Endothelial cell of umbilical vein (primary cell): ENCODE data around the gene SPAG16. TPM values are rescaled to one million over a fixed set of nuclear protein-coding genes. Genes with fewer than 3 reads are reported as not detected.

Source experiments
- BruUV-seq: library from RNA; stranded (reverse); fragments of 400-500 nt; replicated peaks from 2 replicates; lab custom pipeline; 2021; lab: Mats Ljungman, UMichigan
- CTCF ChIA-PET: fragments of 300-600, 350-600 bp; sonication (Branson Sonifier 250); formaldehyde crosslinking; loops from one replicate; lab custom pipeline; 2021; ENCODE audit warnings: antibody characterized with exemption, inconsistent platforms; lab: Charles Lee
- POLR2A ChIA-PET: fragments of 300-600, 350-600 bp; sonication (Branson Sonifier 250); formaldehyde crosslinking; loops from one replicate; lab custom pipeline; 2021; ENCODE audit warnings: antibody characterized with exemption, inconsistent platforms; lab: Charles Lee
- DNase-seq: peaks from one replicate; pipeline ENCODE4 v3.0.0-alpha.2; 2011; ENCODE audit warnings: low read depth, low spot score
- FAIRE-seq: peaks from 2 replicates; lab custom pipeline; 2011; peaks lifted over from hg19 to GRCh38; lab: Jason Lieb, UNC
- H2AFZ ChIP-seq: 2 replicates; pipeline ENCODE4 v1.6.0; 2012; ENCODE audit warnings: low read depth, low read length, control low read depth, inconsistent platforms
- H3K27ac ChIP-seq: 2 replicates; pipeline ENCODE4 v1.5.1; 2011; ENCODE audit warnings: low read depth, mild to moderate bottlenecking, control low read depth, low read length, moderate library complexity; ENCODE audit not compliant: insufficient read depth
- H3K27me3 ChIP-seq, 2 experiments: 2 replicates each; pipeline versions ENCODE4 v1.6.0 to v1.6.1; 2011; ENCODE audit warnings: low read length in 2 of 2, mixed read lengths in 1 of 2; ENCODE audit not compliant: control insufficient read depth in 2 of 2, insufficient read depth in 2 of 2
- H3K36me3 ChIP-seq, 2 experiments: 2 replicates in 1 of 2; 3 replicates in 1 of 2; pipeline ENCODE4 v1.5.1; 2011; ENCODE audit warnings: low read length in 2 of 2, mild to moderate bottlenecking in 1 of 2, moderate library complexity in 1 of 2; ENCODE audit not compliant: control insufficient read depth in 2 of 2, insufficient read depth in 2 of 2; ENCODE audit errors: extremely low read depth in 1 of 2
- H3K4me1 ChIP-seq: 3 replicates; pipeline ENCODE4 v1.5.1; 2011; ENCODE audit warnings: mild to moderate bottlenecking, low read length; ENCODE audit not compliant: control insufficient read depth, insufficient read depth; ENCODE audit errors: extremely low read depth
- H3K4me2 ChIP-seq: 2 replicates; pipeline ENCODE4 v1.6.1; 2011; ENCODE audit warnings: low read length, control low read depth, mixed read lengths; ENCODE audit not compliant: insufficient read depth
- H3K4me3 ChIP-seq, 3 experiments: fragments of 200-600 bp in 1 of 3; sonication (generic), shearing (Covaris generic) in 1 of 3; replicated peaks in 1 of 3; 2 replicates each; pipeline ENCODE4 v1.5.1; 2011 to 2016; ENCODE audit warnings: control low read depth in 3 of 3, low read length in 3 of 3, mild to moderate bottlenecking in 2 of 3, inconsistent platforms in 1 of 3, low read depth in 1 of 3, moderate library complexity in 1 of 3; ENCODE audit not compliant: insufficient read depth in 1 of 3
- H3K79me2 ChIP-seq: 2 replicates; pipeline ENCODE4 v1.6.0; 2012; ENCODE audit warnings: low read length, inconsistent platforms; ENCODE audit not compliant: control insufficient read depth, insufficient read depth
- H3K9ac ChIP-seq: replicated peaks from 2 replicates; pipeline ENCODE3; 2011; ENCODE audit warnings: low read length, control low read depth; ENCODE audit not compliant: insufficient read depth; ENCODE audit errors: extremely low read depth
- H3K9me1 ChIP-seq: replicated peaks from 3 replicates; pipeline ENCODE4 v1.6.0; 2011; ENCODE audit warnings: mild to moderate bottlenecking, low read length; ENCODE audit not compliant: control insufficient read depth, insufficient read depth; ENCODE audit errors: extremely low read depth
- H3K9me3 ChIP-seq: replicated peaks from 2 replicates; pipeline ENCODE4 v1.5.1; 2012; ENCODE audit warnings: low read length, inconsistent platforms; ENCODE audit not compliant: control insufficient read depth, insufficient read depth
- H4K20me1 ChIP-seq: replicated peaks from 2 replicates; pipeline ENCODE3; 2011; ENCODE audit warnings: mild to moderate bottlenecking, low read length; ENCODE audit not compliant: control insufficient read depth, insufficient read depth; ENCODE audit errors: extremely low read depth
- CTCF ChIP-seq, 2 donors: IDR thresholded peaks; 1 replicate in 1 of 2; 2 replicates in 1 of 2; pipeline ENCODE4 v1.5.1; 2011; ENCODE audit warnings: low read length in 2 of 2, mild to moderate bottlenecking in 2 of 2, moderate library complexity in 2 of 2, control low read depth in 1 of 2, inconsistent platforms in 1 of 2, low read depth in 1 of 2; ENCODE audit not compliant: insufficient read depth in 1 of 2; ENCODE audit errors: extremely low read depth in 1 of 2
- EZH2 ChIP-seq: IDR thresholded peaks from 2 replicates; pipeline ENCODE4 v1.6.1; 2012; ENCODE audit warnings: borderline replicate concordance, low read depth, mild to moderate bottlenecking, moderate library complexity, low read length, inconsistent platforms; ENCODE audit not compliant: severe bottlenecking
- FOS ChIP-seq: IDR thresholded peaks from 2 replicates; pipeline ENCODE4 v1.6.1; 2011; ENCODE audit warnings: mild to moderate bottlenecking, low read length, moderate library complexity, borderline replicate concordance; ENCODE audit not compliant: insufficient read depth
- GATA2 ChIP-seq: IDR thresholded peaks from 2 replicates; pipeline ENCODE4 v1.7.0; 2011; ENCODE audit warnings: low read depth, mild to moderate bottlenecking, moderate library complexity, mixed read lengths, low read length; ENCODE audit not compliant: insufficient read length, insufficient read depth
- JUN ChIP-seq: IDR thresholded peaks from 2 replicates; pipeline ENCODE4 v1.6.1; 2011; ENCODE audit warnings: borderline replicate concordance, low read depth; ENCODE audit not compliant: insufficient read length, insufficient read depth
- MAX ChIP-seq: IDR thresholded peaks from 2 replicates; pipeline ENCODE4 v1.6.1; 2011; ENCODE audit not compliant: insufficient read depth, insufficient read length
- MYC ChIP-seq: IDR thresholded peaks from one replicate; pipeline ENCODE4 v1.6.1; 2011; ENCODE audit warnings: mild to moderate bottlenecking, low read depth, low read length
- POLR2A ChIP-seq: IDR thresholded peaks from 2 replicates; pipeline ENCODE4 v1.6.1; 2012; ENCODE audit warnings: low read depth, mild to moderate bottlenecking, control low read depth, low read length
- POLR2AphosphoS5 ChIP-seq: IDR thresholded peaks from 2 replicates; pipeline ENCODE4 v1.6.1; 2012; ENCODE audit warnings: low read depth, mild to moderate bottlenecking, control low read depth, low read length, moderate library complexity; ENCODE audit not compliant: insufficient read depth
- dilution Hi-C: fragments of 300-500 bp; cut with MboI; formaldehyde crosslinking; loops from one replicate; pipeline ENCODE4 v1.15.0; 2019; ENCODE audit warnings: low sequenced_read_pairs; ENCODE audit not compliant: extremely low pct_ligation_motif_present
- intact Hi-C: fragments of 100-400 bp; cut with micrococcal nuclease; formaldehyde crosslinking; loops from one replicate; pipeline ENCODE4 v1.10.0; 2022
- polyA plus RNA-seq, 4 experiments: library from polyadenylated mRNA; depleted of rRNA in 3 of 4; stranded (reverse) in 3 of 4; unstranded in 1 of 4; fragments of >200 nt; gene quantifications; 2 replicates each; pipeline versions ENCODE4 v1.2.1 to v1.2.3, GENCODE V29; 2011 to 2012; ENCODE audit warnings: missing spikeins in 1 of 4
- total RNA-seq: library from RNA; stranded (reverse); gene quantifications from 2 replicates; pipeline ENCODE4 v1.2.3, GENCODE V29; 2021

Gene SPAG16
- total and polyA plus RNA-seq, 2 donors (not counting 3 experiments of a cell fraction or from before 2014, with no cell fraction given): 4.0 to 7.7 TPM

GRCh38 chr2:214297423-214297822, 1013.2 kb downstream of the SPAG16 start:
- no peak for FAIRE-seq
- H4K20me1 ChIP-seq: no peaks in the 10 kb centered on the region
- no peaks in the 10 kb centered on the region for H3K4me1 ChIP-seq
- intact Hi-C loops (no loop called here), dilution Hi-C loops (no loop called here)
- no peaks in the 10 kb centered on the region for H3K79me2 ChIP-seq
- TF ChIP-seq MYC (no peak), EZH2 (no peak), CTCF (IDR thresholded peaks at IDR 0.05; ENCODE audit: extremely low read depth in 1 of 2, insufficient read depth in 1 of 2, low read depth in 1 of 2, low read length in 2 of 2) (no peak), POLR2A (no peak), FOS (no peak), POLR2AphosphoS5 (no peak), JUN (no peak), GATA2 (no peak), MAX (no peak)
- no peak overlapping the region for H3K9ac ChIP-seq
- H3K36me3 ChIP-seq: no peaks in the 10 kb centered on the region
- no peak overlapping the region for H3K4me3 ChIP-seq
- no peak overlapping the region for H2AFZ ChIP-seq
- DNase-seq: no peak
- no TSS peak for BruUV-seq
- no peaks in the 10 kb centered on the region for H3K9me1 ChIP-seq
- no peaks in the 10 kb centered on the region for H3K9me3 ChIP-seq
- CTCF ChIA-PET: interaction anchor here (1.0 kb wide), 1 partner anchor 12 kb away, joined by 3 read pairs; no protein-coding TSS in a partner anchor
- H3K4me2 ChIP-seq: no peak overlapping the region
- H3K27me3 ChIP-seq: no peaks in the 10 kb centered on the region
- POLR2A ChIA-PET: no interaction called here
- H3K27ac ChIP-seq: no peak overlapping the region
